Breast epithelium (tissue), 4 donors: ENCODE results near the gene GALNT9. TPM values are rescaled to one million over a fixed set of nuclear protein-coding genes. Genes with fewer than 3 reads are reported as not detected.

Experiments
- DNase-seq, 2 donors: peaks; one replicate each; pipeline ENCODE4 v3.0.0-alpha.2; 2019; ENCODE audit warnings: low spot score in 2 of 2
- H3K27ac ChIP-seq, 2 donors: fragments of 200-600 bp; sonication (generic) in 1 of 2; one replicate each; pipeline ENCODE4 v1.5.1; 2016 to 2019; ENCODE audit warnings: mild to moderate bottlenecking in 1 of 2
- H3K27me3 ChIP-seq, 2 donors: fragments of 200-600 bp; sonication (generic) in 1 of 2; one replicate each; pipeline versions ENCODE4 v1.5.1 to v1.6.0; 2017 to 2019; ENCODE audit warnings: control low read depth in 1 of 2, mild to moderate bottlenecking in 1 of 2
- H3K36me3 ChIP-seq: fragments of 200-600 bp; one replicate; pipeline ENCODE4 v1.5.1; 2019
- H3K4me1 ChIP-seq, 2 donors: fragments of 200-600 bp; sonication (generic); one replicate each; pipeline ENCODE4 v1.5.1; 2016 to 2019; ENCODE audit warnings: control low read depth in 1 of 2
- H3K4me3 ChIP-seq, 3 donors: fragments of 200-600 bp; sonication (generic); 1 replicate in 2 of 3; 2 replicates in 1 of 3; pipeline ENCODE4 v1.5.1; 2016 to 2019; ENCODE audit warnings: mild to moderate bottlenecking in 3 of 3, moderate library complexity in 2 of 3
- H3K9me3 ChIP-seq, 2 donors: fragments of 200-600 bp; sonication (generic) in 1 of 2; one replicate each; pipeline ENCODE4 v1.5.1; 2016 to 2019; ENCODE audit warnings: control low read depth in 1 of 2
- CTCF ChIP-seq, 3 donors: fragments of 450-650 bp; IDR thresholded peaks; one replicate each; pipeline ENCODE4 v1.5.1; 2016 to 2017; ENCODE audit warnings: antibody characterized with exemption in 3 of 3, mild to moderate bottlenecking in 3 of 3, moderate library complexity in 3 of 3
- POLR2A ChIP-seq: fragments of 450-650 bp; IDR thresholded peaks from one replicate; pipeline ENCODE4 v1.6.1; 2016; ENCODE audit warnings: antibody characterized with exemption, mild to moderate bottlenecking, moderate library complexity
- POLR2AphosphoS5 ChIP-seq, 3 donors: sonication (generic); formaldehyde crosslinking; IDR thresholded peaks; one replicate each; pipeline ENCODE4 v1.6.1; 2017; ENCODE audit warnings: antibody characterized with exemption in 3 of 3
- intact Hi-C: fragments of 100-400 bp; cut with DNase I; formaldehyde crosslinking; loops from one replicate; pipeline ENCODE4 v1.15.1; 2023; ENCODE audit warnings: low total_unique reads
- total RNA-seq, 3 donors: library from RNA; depleted of rRNA; stranded (reverse); fragments of >200 nt; gene quantifications; one replicate each; pipeline ENCODE4 v1.1.0, GENCODE V29; 2016

GALNT9 gene
- total RNA-seq, 3 donors from 2014 or later: 2.9 TPM; not detected in 2

GRCh38 chr12:132354211-132354981, 25.0 kb upstream of the GALNT9 start:
- no peaks in the 10 kb centered on the region for H3K9me3 ChIP-seq
- no peaks in the 10 kb centered on the region for H3K36me3 ChIP-seq
- no peak for DNase-seq
- TF ChIP-seq POLR2A (no peak), CTCF (IDR thresholded peaks at IDR 0.05) (no peak), POLR2AphosphoS5 (IDR thresholded peaks at IDR 0.05) (no peak)
- no peaks in the 10 kb centered on the region for H3K4me1 ChIP-seq
- H3K4me3 ChIP-seq: no peak overlapping the region
- H3K27ac ChIP-seq: no peak overlapping the region
- intact Hi-C loops: no loop called here
- peaks cover 0 to 53% of the 10 kb centered on the region in 2 donors for H3K27me3 ChIP-seq

GRCh38 chr12:132353811-132354210, 24.4 kb upstream of the GALNT9 start:
- H3K27ac ChIP-seq: no peak overlapping the region
- TF ChIP-seq CTCF (IDR thresholded peaks at IDR 0.05) (no peak), POLR2A (no peak), POLR2AphosphoS5 (IDR thresholded peaks at IDR 0.05) (no peak)
- H3K27me3 ChIP-seq: peaks cover 0 to 53% of the 10 kb centered on the region in 2 donors
- H3K4me1 ChIP-seq: no peaks in the 10 kb centered on the region
- intact Hi-C loops: no loop called here
- no peak overlapping the region for H3K4me3 ChIP-seq
- no peaks in the 10 kb centered on the region for H3K36me3 ChIP-seq
- DNase-seq: no peak
- no peaks in the 10 kb centered on the region for H3K9me3 ChIP-seq

DNA sequence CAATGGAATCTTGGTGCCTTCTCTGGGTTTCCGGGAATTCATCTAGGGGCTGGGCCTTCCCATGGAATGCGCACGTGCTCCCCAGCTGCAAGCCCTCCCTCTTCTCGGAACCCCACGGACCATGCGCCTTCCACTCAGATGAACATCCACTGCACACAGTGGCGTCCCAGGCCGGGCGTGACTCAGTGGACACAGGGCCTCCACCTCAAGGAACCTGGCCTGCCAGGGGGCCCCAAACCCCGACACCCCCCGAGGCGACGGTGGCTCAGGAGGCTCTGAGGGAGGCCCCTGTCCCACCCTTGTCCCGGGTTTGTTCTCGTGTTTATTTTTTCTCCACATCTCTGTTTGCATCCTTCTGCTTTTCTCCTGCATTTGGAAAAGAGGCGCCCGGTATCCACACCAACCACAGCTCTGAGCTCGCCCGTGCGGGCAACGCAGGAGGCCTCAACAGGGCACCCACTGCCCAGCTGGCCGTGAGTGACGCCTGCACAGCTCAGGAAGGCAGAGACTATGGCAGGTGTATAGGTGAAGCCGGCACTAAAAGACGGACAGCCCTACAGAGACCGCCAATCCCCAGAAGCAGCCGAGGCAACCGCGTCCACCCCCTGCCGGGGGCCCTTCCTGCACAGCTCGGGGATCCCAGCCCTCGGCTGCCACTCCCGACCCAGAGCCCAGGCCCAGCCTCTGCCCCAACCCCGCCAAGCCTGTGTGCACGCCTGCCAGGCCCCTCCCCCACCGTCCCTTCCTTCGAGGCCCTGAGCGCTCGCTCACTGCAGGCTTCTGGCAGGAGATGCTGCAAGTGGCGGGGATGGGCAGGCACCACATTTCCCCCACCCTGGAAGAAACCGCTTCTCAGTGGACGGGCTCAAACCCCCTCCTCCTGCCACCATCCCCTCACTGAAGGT, 23.8 kb upstream of the GALNT9 start:
- H3K9me3 ChIP-seq: no peaks in the 10 kb centered on the region
- TF ChIP-seq POLR2A (no peak), POLR2AphosphoS5 (IDR thresholded peaks at IDR 0.05) (no peak)
- peaks cover 0 to 52% of the 10 kb centered on the region in 2 donors for H3K27me3 ChIP-seq
- no peaks in the 10 kb centered on the region for H3K4me1 ChIP-seq
- no peak overlapping the region for H3K4me3 ChIP-seq
- intact Hi-C loops: no loop called here
- no peak overlapping the region for H3K27ac ChIP-seq
- DNase-seq: no peak
- H3K36me3 ChIP-seq: no peaks in the 10 kb centered on the region

- Histone ChIP-seq H3K4me1 (no peaks in the 10 kb centered on the region), H3K27me3 (peaks cover 0 to 52% of the 10 kb centered on the region in 2 donors), H3K36me3 (no peaks in the 10 kb centered on the region), H3K27ac (no peak overlapping the region), H3K9me3 (no peaks in the 10 kb centered on the region), H3K4me3 (no peak overlapping the region)
- intact Hi-C loops: no loop called here
- DNase-seq: no peak
- TF ChIP-seq POLR2AphosphoS5 (IDR thresholded peaks at IDR 0.05) (no peak), POLR2A (no peak)
Observed at GRCh38 chr12:132351751-132352495, 22.5 kb upstream of the GALNT9 start.

DNA sequence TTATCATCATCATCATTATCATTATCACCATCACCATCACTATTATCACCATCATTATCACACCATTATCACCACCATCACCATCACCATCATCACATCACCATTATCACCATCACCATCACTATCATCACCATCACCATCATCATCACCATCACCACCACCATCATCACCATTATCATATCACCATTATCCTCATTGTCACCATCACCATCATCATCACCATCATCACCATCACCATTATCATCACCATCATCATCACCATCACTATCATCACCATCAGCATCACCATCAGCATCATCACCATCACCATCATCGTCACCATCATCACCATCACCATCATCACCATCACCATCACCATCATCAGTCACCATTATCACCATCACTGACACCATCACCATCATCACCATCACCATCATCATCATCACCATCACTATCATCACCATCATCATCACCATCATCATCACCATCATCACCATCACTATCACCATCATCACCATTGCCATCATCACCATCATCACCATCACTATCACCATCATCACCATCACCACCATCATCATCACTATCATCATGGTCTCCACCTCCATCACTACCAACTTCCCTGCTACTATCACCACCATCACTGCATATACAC, 20.2 kb upstream of the GALNT9 start:
- no peaks in the 10 kb centered on the region for H3K9me3 ChIP-seq
- peaks cover 0 to 62% of the 10 kb centered on the region in 2 donors for H3K27me3 ChIP-seq
- H3K4me3 ChIP-seq: no peak overlapping the region
- TF ChIP-seq CTCF (IDR thresholded peaks at IDR 0.05) (no peak), POLR2AphosphoS5 (IDR thresholded peaks at IDR 0.05) (no peak), POLR2A (no peak)
- intact Hi-C loops: no loop called here
- H3K4me1 ChIP-seq: no peaks in the 10 kb centered on the region
- DNase-seq: no peak
- H3K27ac ChIP-seq: no peak overlapping the region
- H3K36me3 ChIP-seq: no peaks in the 10 kb centered on the region
